ENCODE results near the gene SCN3B. TPM values are rescaled to one million over a fixed set of nuclear protein-coding genes. Genes with fewer than 3 reads are reported as not detected.

Gene SCN3B
- total RNA-seq, 4 donors from 2014 or later, result 0.31 to 2.7 (median 1.4) TPM

DNA sequence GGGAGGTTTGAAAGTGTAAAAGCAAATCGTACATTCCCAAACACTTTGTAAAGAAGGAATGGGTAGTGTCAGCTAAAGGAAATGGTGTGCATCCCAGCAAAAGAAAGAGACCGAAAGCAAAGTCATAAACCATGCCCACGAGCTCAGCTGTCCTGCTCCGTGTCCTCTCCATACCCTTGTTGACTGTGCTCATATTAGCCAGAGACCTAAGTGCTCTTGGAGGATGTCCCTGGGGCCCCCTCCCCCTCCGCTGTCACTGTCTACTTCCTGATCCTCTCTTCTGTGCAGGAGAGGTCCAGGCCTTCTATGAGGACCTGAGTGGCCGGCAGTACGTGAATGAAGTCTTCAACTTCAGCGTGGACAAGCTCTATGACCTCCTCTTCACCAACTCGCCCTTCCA is 46.1 kb downstream of the SCN3B start:
- no peak for TF ChIP-seq POLR2A (IDR thresholded peaks at IDR 0.05)
- no peak for TF ChIP-seq POLR2AphosphoS5 (IDR thresholded peaks at IDR 0.05)
- no peak for TF ChIP-seq EP300 (IDR thresholded peaks at IDR 0.05)
- TF ChIP-seq, protein P1, sequence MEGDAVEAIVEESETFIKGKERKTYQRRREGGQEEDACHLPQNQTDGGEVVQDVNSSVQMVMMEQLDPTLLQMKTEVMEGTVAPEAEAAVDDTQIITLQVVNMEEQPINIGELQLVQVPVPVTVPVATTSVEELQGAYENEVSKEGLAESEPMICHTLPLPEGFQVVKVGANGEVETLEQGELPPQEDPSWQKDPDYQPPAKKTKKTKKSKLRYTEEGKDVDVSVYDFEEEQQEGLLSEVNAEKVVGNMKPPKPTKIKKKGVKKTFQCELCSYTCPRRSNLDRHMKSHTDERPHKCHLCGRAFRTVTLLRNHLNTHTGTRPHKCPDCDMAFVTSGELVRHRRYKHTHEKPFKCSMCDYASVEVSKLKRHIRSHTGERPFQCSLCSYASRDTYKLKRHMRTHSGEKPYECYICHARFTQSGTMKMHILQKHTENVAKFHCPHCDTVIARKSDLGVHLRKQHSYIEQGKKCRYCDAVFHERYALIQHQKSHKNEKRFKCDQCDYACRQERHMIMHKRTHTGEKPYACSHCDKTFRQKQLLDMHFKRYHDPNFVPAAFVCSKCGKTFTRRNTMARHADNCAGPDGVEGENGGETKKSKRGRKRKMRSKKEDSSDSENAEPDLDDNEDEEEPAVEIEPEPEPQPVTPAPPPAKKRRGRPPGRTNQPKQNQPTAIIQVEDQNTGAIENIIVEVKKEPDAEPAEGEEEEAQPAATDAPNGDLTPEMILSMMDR (IDR thresholded peaks at IDR 0.05), result no peak
- H3K27me3 ChIP-seq, result no peaks in the 10 kb centered on the region
- 89 to 100% methylated on average over 3 to 9 of the region's 9 CpGs for WGBS, 2 donors (ENCODE audit: low coverage in 1 of 2)
- H3K4me1 ChIP-seq, result no peaks in the 10 kb centered on the region
- no peak overlapping the region for H3K27ac ChIP-seq
- no peak for ATAC-seq
- H3K9me3 ChIP-seq, result no peaks in the 10 kb centered on the region
- no peak overlapping the region for H3K4me3 ChIP-seq
- peaks cover 0 to 20% of the 10 kb centered on the region in 2 donors for H3K36me3 ChIP-seq

DNA sequence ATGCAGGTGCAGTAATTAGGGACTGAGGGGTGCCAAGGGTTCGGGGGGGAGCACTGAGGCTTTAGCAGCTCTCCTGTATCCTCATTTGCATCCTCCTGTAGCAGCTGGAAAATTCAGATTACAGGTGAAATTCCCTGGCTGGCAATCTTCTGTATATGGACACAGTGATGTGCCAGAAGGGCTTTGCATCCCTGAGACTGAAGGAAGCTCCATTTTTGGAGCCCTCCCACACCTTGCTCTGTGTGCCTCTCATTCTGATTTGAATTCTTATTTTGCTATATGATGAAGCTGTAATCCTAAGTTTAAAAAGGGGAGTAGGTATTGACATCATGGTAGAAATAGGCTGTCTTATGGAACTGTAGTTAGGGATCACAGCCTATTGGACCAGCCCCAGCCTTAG is 46.6 kb downstream of the SCN3B start:
- Histone ChIP-seq H3K9me3 (no peaks in the 10 kb centered on the region), H3K4me1 (no peaks in the 10 kb centered on the region), H3K4me3 (no peak overlapping the region), H3K27ac (no peak overlapping the region), H3K36me3 (peaks cover 0 to 20% of the 10 kb centered on the region in 2 donors), H3K27me3 (no peaks in the 10 kb centered on the region)
- TF ChIP-seq, protein P1 (IDR thresholded peaks at IDR 0.05), result no peak
- TF ChIP-seq POLR2AphosphoS5 (IDR thresholded peaks at IDR 0.05), result no peak
- TF ChIP-seq POLR2A (IDR thresholded peaks at IDR 0.05), result no peak
- TF ChIP-seq EP300 (IDR thresholded peaks at IDR 0.05), result no peak
- ATAC-seq, result no peak
- WGBS, 2 donors (ENCODE audit: low coverage in 1 of 2), result 100% methylated on average over 1 of the region's 1 CpG; no CpG with 5 or more reads in 1 of the 2 donors

DNA sequence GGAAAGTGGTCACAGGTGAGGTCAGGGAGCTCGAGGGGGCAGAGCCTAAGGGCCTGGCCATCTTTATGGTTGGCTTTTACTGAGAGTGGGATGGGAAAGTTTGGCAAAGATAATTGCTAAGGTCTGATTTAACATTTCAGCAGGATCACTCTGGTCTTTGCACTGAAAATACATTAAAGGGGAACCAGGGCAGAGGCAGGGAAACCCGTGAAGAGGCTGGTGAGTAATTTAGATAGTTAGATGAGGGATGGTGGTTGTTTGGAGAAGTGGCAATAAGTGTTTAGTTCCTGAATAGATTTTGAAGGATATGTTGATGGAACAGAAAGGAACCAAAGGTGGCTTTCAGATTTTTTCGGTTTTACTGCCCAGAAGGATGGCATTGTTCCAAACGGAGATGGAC is 50.8 kb downstream of the SCN3B start:
- no peak for TF ChIP-seq POLR2A (IDR thresholded peaks at IDR 0.05)
- no peak for TF ChIP-seq POLR2AphosphoS5 (IDR thresholded peaks at IDR 0.05)
- TF ChIP-seq EP300 (IDR thresholded peaks at IDR 0.05), result no peak
- H3K4me1 ChIP-seq, result no peaks in the 10 kb centered on the region
- no peak overlapping the region for H3K4me3 ChIP-seq
- no peaks in the 10 kb centered on the region for H3K27me3 ChIP-seq
- H3K27ac ChIP-seq, result no peak overlapping the region
- WGBS, 2 donors (ENCODE audit: low coverage in 1 of 2), result 90 to 92% methylated on average over 2 to 4 of the region's 4 CpGs
- H3K36me3 ChIP-seq, result peaks cover 0 to 5% of the 10 kb centered on the region in 2 donors
- ATAC-seq, result no peak
- H3K9me3 ChIP-seq, result no peaks in the 10 kb centered on the region

DNA sequence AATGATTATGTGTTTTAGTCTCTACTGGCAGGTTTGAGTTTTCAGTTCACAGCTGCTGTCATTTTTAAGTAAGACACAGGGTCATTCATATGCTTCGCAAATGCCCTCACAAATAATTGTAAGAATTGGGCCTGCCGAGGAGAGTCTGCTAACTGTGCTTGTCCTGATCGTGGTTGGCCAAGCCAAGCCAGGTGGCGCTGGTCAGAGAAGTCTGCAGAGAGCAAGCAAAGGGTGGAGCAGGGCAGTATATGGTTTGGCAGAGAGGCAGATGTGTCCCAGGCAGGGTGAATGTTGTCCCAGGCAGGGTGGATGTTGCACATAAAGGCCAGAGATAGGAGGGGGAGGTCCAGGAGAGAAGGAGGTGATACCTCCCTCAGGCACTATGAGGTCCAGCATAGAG is 52.7 kb downstream of the SCN3B start:
- no peaks in the 10 kb centered on the region for H3K36me3 ChIP-seq
- no peaks in the 10 kb centered on the region for H3K4me1 ChIP-seq
- no peaks in the 10 kb centered on the region for H3K27me3 ChIP-seq
- ATAC-seq, result no peak
- H3K4me3 ChIP-seq, result no peak overlapping the region
- H3K9me3 ChIP-seq, result no peaks in the 10 kb centered on the region
- WGBS, 2 donors (ENCODE audit: low coverage in 1 of 2), result 60% methylated on average over 1 of the region's 4 CpGs; no CpG with 5 or more reads in 1 of the 2 donors
- no peak overlapping the region for H3K27ac ChIP-seq
- TF ChIP-seq, protein P1 (IDR thresholded peaks at IDR 0.05), result no peak
- TF ChIP-seq POLR2A (IDR thresholded peaks at IDR 0.05) (no peak), EP300 (IDR thresholded peaks at IDR 0.05) (no peak), POLR2AphosphoS5 (IDR thresholded peaks at IDR 0.05) (no peak)

DNA sequence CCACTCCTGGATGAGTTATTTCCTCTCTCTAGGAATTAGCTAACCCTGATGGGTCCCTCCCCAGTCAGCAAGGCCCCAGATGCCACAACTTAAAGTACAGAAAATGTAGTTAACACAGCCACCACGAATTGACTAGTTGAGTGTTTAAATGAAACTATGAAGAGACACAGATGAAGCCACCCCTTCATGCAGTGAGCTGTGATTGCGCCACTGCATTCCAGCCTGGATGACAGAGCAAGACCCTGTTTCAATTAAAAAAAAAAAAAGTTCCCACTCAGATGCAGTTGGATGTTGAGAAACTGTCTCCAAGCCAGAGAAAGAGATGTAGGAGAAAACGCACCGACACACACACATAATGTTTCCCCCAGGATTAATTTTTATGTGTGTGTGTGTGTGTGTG is 53.3 kb downstream of the SCN3B start:
- no peak overlapping the region for H3K4me3 ChIP-seq
- no peak for ATAC-seq

More for the DNA sequence above, 53.3 kb downstream of the SCN3B start:
- Histone ChIP-seq H3K9me3 (no peaks in the 10 kb centered on the region), H3K36me3 (no peaks in the 10 kb centered on the region), H3K27ac (no peak overlapping the region), H3K27me3 (no peaks in the 10 kb centered on the region), H3K4me1 (no peaks in the 10 kb centered on the region)
- no peak for TF ChIP-seq POLR2AphosphoS5 (IDR thresholded peaks at IDR 0.05)
- TF ChIP-seq, protein P1 (IDR thresholded peaks at IDR 0.05), result no peak
- TF ChIP-seq EP300 (IDR thresholded peaks at IDR 0.05), result no peak
- no peak for TF ChIP-seq POLR2A (IDR thresholded peaks at IDR 0.05)
- WGBS, 2 donors (ENCODE audit: low coverage in 1 of 2), result 89 to 91% methylated on average over 2 of the region's 4 CpGs

All from gastroesophageal sphincter (tissue), 4 donors.